Measurements from ENCODE around the gene WDR27. TPM values are rescaled to one million over a fixed set of nuclear protein-coding genes. Genes with fewer than 3 reads are reported as not detected.
"Not testable (repeated sequence)": the region's sequence is repeated elsewhere in the genome, so short reads cannot be mapped to it uniquely, and the experiment has no call there.

The WDR27 gene
- total RNA-seq, 3 donors from 2014 or later, result 30.9 to 60.5 (median 49.1) TPM

GRCh38 chr6:169604076-169604475 is 97.8 kb downstream of the WDR27 start:
- DNase-seq (no peak), ATAC-seq (no peak)
- no peak overlapping the region for H3K4me3 ChIP-seq
- H3K36me3 ChIP-seq (ENCODE audit: low read depth), result no peaks in the 10 kb centered on the region
- H3K9me3 ChIP-seq, result no peaks in the 10 kb centered on the region
- no peaks in the 10 kb centered on the region for H3K4me1 ChIP-seq (ENCODE audit: low read depth)
- intact Hi-C loops (cut with DNase I, micrococcal nuclease), result no loop called here
- TF ChIP-seq, protein P1, sequence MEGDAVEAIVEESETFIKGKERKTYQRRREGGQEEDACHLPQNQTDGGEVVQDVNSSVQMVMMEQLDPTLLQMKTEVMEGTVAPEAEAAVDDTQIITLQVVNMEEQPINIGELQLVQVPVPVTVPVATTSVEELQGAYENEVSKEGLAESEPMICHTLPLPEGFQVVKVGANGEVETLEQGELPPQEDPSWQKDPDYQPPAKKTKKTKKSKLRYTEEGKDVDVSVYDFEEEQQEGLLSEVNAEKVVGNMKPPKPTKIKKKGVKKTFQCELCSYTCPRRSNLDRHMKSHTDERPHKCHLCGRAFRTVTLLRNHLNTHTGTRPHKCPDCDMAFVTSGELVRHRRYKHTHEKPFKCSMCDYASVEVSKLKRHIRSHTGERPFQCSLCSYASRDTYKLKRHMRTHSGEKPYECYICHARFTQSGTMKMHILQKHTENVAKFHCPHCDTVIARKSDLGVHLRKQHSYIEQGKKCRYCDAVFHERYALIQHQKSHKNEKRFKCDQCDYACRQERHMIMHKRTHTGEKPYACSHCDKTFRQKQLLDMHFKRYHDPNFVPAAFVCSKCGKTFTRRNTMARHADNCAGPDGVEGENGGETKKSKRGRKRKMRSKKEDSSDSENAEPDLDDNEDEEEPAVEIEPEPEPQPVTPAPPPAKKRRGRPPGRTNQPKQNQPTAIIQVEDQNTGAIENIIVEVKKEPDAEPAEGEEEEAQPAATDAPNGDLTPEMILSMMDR (IDR thresholded peaks at IDR 0.05), result no peak

DNA sequence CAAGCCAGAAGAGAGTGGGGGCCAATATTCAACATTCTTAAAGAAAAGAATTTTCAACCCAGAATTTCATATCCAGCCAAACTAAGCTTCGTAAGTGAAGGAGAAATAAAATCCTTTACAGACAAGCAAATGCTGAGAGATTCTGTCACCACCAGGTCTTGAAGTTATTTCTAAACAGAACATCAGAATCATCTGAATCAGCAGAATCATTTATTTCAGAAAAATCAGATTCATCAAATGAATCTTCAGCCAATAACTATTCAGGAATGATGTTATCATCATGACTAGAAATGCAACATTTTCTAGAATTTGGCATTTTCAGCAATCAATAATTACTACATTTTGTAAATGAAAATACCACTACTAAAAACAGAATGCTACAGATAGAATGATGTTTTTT is 100.7 kb downstream of the WDR27 start:
- H3K9me3 ChIP-seq; H3K4me1 ChIP-seq (ENCODE audit: low read depth); ATAC-seq; DNase-seq; H3K4me3 ChIP-seq; H3K36me3 ChIP-seq (ENCODE audit: low read depth); intact Hi-C loops (cut with DNase I, micrococcal nuclease): not testable (repeated sequence)

DNA sequence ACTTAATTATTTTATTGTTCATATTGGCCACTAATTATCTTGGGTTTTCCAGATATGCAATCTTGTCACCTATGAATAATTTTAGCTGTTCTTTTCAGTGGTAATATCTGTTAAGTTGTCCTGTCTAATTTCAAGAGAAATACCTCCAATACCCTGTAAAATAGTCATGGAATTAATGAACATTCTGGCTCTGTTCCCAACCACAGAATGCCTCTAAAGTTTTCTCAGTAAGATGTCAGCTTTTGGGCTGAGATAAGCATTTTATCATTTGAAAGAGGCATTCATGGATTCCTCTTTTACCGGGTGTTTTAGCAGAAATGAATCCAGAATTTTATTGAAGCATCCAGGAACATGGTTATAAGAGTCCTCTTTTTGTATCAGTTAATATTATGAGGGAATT is 109.3 kb downstream of the WDR27 start:
- H3K4me1 ChIP-seq (ENCODE audit: low read depth), result peaks cover 13% of the 10 kb centered on the region
- no peak for DNase-seq
- H3K9me3 ChIP-seq, result no peaks in the 10 kb centered on the region
- H3K4me3 ChIP-seq, result no peak overlapping the region
- no peak for ATAC-seq
- no peaks in the 10 kb centered on the region for H3K36me3 ChIP-seq (ENCODE audit: low read depth)
- TF ChIP-seq, protein P1 (IDR thresholded peaks at IDR 0.05), result no peak
- intact Hi-C loops (cut with DNase I, micrococcal nuclease), result no loop called here

- intact Hi-C loops (cut with DNase I, micrococcal nuclease), result no loop called here
- H3K4me3 ChIP-seq, result no peak overlapping the region
- peaks cover 13% of the 10 kb centered on the region for H3K4me1 ChIP-seq (ENCODE audit: low read depth)
- no peaks in the 10 kb centered on the region for H3K36me3 ChIP-seq (ENCODE audit: low read depth)
- TF ChIP-seq, protein P1 (IDR thresholded peaks at IDR 0.05), result no peak
- DNase-seq, result no peak
- ATAC-seq, result no peak
- H3K9me3 ChIP-seq, result no peaks in the 10 kb centered on the region
Observed at GRCh38 chr6:169591616-169592015, 110.2 kb downstream of the WDR27 start.

- intact Hi-C loops (cut with DNase I, micrococcal nuclease), result no loop called here
- Histone ChIP-seq H3K4me1 (ENCODE audit: low read depth) (peaks cover 13% of the 10 kb centered on the region), H3K36me3 (ENCODE audit: low read depth) (no peaks in the 10 kb centered on the region), H3K4me3 (no peak overlapping the region), H3K9me3 (no peaks in the 10 kb centered on the region)
- TF ChIP-seq, protein P1 (IDR thresholded peaks at IDR 0.05), result no peak
- ATAC-seq (peak; percentile 79), DNase-seq (peak in 1 of 3 donors; percentile 22)
Observed at GRCh38 chr6:169590376-169590939, 111.4 kb downstream of the WDR27 start.

DNA sequence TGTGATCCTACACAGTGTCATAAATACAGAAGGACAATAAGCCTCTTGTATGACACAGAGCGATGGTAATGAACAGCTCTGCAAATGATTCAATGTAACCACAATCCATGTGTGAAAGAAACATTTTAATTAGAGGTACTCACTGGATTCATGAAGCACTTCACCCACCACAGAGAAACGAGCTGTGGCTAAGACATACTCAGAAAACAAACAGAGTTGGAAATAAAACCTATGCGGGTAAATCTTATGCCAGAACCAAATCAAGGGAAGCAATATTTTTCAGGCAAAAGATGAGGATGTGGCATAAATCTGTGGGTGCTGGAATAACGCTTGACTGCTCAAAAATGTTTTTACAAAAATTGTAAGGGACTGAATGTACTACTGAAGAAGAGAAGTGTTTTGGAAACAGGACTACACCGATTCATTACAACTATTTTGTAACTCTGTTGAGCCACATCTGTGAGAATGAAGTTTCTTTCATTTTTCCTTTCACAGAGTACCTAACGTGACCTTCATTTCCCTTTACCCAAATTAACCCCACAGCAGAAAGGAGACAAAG is 112.1 kb downstream of the WDR27 start:
- Histone ChIP-seq H3K4me1 (ENCODE audit: low read depth) (peaks cover 13% of the 10 kb centered on the region), H3K4me3 (no peak overlapping the region), H3K9me3 (no peaks in the 10 kb centered on the region), H3K36me3 (ENCODE audit: low read depth) (no peaks in the 10 kb centered on the region)
- intact Hi-C loops (cut with DNase I, micrococcal nuclease), result no loop called here
- DNase-seq (no peak), ATAC-seq (peak; percentile 64)
- TF ChIP-seq, protein P1 (IDR thresholded peaks at IDR 0.05), result no peak

All from mucosa of descending colon (tissue), 3 donors.